SW 1271 (cell line): ENCODE measurements around the gene RASGRF2.

Experiments used
- DNase-seq, 2 experiments: peaks; one replicate each; lab custom pipeline; 2025; lab: John Stamatoyannopoulos, UW

RASGRF2 gene

GRCh38 chr5:81169924-81170323 lies 209.8 kb downstream of the RASGRF2 start:
- DNase-seq, result no peak

- no peak for DNase-seq
Observed at GRCh38 chr5:81171769-81172168, 211.6 kb downstream of the RASGRF2 start.

- DNase-seq, result no peak
Observed at GRCh38 chr5:81172710-81173109, 212.5 kb downstream of the RASGRF2 start.

DNA sequence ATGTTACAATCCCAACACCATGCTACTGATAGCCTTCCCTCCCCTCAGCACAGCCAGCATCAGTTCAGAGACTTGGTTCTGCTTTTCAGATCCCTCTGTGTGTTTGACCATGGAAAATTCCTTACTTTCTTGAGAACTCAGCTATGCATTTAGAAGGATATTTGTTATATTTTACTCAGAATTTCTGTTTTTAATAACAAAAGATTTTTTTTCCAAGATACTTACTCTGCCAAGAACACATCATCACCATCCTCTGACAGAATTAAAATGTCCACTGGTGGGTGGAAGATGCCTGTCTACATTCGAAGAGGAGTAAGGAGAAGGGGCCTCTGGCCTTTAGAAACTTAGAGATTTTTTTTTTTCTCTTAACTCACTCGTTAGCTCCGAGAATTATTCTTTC lies 216.9 kb downstream of the RASGRF2 start:
- no peak for DNase-seq

DNA sequence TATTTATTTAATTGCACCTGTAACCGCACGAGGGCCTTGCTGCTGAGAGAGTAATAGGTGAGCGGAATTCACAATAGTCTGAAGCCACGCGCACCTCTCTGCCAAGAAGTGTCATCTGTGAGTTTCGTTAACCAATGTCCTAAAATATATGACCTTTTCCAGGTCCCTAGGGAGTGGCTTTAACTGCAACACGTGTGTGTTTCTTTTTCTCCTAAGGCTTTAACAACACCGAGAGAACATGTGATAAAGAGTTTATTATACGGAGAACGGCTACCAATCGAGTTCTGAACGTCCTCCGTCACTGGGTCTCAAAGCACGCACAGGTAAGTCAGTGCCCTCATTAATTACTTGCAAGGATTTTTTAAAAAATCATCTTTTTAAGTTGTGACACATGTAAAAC lies 219.8 kb downstream of the RASGRF2 start:
- no peak for DNase-seq

DNA sequence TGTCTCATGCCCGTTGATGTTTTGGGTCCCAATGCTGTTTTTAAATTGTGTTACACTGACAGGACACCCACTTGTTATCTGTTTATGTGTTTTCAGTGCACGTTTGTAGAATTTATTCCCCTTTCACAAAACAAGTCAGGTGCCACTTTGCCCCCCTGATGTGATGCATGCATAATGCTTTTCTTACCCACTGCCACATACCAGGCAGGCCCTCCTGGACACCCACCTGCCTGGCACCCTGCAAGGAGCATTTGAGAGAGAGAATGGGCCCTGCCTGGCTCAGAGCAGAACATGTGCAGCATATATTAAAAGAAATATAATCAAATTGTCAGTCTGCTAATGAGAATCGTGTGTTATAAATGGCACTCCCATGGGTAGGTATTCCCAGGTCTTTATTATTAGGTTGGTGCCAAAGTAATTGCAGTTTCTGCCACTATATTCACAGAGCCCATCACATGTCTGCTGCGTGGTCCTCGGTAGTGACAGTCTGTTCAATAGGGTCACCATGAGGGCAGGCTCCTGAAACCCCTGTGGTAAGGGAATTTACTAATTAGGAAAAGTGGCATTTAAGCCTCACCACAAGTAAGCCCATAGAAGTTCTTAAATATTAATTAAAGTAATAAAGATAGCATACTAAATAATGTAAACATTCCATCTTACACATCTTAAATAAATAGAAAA lies 220.8 kb downstream of the RASGRF2 start:
- DNase-seq, result no peak

DNA sequence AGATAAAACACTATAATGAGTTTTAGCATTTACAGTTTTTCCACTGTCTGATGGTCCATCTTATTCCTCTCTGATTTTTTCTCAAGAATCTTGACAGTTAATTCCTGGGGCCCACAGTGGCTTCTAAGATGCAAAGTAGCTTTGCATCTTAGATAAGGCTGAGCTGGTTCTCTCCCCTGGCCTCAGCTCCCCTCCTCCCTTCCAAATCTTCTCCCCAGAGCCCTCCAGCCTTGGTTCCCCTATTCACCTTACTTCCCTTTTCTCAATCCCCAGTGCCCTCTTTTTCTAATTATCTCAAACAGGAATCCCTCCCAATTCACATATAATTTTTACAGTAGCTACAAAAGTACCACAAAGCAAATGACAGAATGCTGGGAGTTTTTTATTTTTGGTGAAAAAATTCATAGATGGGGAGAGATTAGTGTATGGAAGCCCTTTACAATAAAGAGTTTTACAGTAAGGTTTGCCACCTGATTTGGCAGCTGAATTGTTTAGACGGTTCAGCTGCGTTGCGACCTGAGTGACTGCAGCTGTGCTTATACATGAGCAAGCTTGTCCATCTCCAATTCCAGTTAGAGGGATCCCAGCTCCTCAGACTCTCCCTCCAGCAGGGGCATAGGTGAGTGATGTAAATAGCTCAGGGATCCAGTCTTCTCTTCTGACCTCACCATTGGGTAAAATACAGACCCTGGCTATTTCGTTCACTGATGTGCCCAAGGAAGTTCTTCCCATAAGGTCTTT lies 221.6 kb downstream of the RASGRF2 start:
- no peak for DNase-seq

DNA sequence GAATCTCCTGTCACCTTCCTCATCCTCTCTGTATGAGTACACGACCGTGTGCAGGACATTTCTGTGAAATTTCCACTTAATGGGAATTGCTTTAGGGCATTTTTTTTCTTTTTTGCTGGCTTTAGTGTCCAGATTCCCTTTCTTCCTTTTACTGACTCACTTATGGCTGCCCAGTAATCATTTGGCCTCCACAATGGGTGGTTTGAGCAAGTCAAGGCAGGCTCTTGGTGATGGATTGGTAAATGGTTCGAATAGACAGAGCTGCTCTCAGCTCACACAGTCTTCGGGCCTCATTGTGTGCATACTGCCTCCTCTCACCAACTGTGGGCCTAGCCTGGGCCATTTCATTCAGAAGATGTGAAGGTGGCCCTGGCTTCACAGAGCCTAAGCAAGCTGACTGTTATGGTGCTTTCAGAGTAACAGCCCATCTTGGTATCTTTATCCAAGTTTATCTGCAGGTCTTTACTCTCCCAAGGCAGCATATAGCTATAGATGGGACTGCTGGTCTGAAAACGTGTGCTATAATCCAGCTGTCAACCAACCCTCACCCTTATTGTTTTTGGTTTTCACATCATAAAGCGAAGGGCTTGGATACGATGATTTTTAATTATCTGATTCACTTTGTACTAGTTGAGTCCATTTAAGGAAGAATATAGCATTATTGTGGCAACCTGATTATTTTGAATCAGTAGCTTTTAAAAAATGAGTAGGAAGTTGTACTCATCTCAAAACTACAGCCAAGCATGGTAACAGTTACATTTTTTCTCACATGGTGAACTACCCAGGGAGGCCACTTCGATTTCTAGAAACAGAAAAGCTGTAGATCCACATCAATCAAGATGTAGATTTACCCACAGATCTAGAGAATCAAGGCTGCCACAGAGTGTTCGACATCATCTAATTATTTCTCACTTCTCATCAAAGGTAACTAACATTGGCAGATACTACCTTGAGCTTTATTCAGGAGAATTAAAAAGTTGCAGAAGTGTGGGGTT lies 222.5 kb downstream of the RASGRF2 start:
- no peak for DNase-seq

- no peak for DNase-seq
Observed at GRCh38 chr5:81183811-81184748, 223.9 kb downstream of the RASGRF2 start.

DNA sequence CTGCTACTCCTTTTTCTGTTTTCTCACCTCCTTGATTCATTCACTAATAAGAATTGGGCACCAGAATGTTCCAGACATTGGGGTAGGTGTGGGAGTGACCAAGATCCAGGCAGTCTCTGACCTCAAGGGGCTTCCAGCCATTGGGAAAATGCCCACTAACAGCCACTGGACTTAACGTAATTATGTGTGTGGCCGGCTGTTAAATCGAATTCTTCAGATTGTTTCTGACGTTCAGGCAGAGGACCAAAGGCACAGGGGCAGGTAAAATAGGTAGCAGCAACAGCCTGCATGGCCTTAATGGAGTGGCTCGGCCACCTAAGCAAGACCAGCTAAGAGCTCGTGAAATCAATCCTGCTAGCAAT lies 224.6 kb downstream of the RASGRF2 start:
- DNase-seq, result no peak

GRCh38 chr5:81187885-81188284 lies 227.7 kb downstream of the RASGRF2 start:
- no peak for DNase-seq

DNA sequence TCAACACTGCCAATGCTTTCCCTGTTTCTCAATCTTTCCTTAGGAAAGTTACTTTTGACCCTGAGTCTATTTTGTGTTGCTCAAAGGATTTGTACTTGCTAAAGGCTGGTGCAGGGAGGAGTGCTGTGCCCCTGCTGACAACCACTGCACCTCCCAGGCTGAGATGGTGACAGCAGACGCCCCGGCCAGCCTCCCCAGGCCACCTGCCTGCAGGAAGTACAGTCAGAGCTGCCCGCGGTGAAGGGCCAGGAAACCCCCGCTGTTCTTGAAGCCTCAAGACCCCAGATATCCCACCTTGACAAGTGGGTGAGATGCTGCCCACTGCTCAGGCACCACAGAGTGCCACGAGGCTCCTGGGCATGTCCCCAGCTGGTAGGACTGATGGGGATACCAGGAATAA lies 228.8 kb downstream of the RASGRF2 start:
- no peak for DNase-seq

DNA sequence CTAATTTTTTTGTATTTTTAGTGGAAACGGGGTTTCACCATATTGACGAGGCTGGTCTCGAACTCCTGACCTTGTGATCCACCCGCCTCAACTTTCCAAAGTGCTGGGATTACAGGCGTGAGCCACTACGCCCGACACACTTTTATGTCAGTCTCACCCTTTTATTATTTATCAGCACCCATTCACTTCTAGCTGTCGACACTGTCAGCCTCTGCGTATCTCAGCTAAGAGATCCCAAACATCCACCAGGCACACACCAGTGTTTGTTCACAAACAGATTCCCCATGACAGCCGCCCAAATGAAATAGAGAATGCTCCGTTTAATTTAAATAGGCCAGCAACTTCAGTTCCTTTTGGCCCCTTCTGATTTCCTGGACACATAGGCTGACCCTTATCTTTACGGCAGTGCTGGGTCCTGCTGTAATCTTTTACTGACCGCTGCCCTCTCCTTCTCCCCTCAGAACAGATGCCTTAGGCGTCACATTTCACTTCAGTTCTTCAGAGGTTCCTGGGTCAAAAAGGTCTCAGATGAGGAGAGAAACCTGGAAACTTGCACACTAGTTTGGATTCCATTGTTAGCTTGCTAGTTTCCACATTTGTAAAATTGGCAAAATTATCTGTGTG lies 229.8 kb downstream of the RASGRF2 start:
- no peak for DNase-seq

DNA sequence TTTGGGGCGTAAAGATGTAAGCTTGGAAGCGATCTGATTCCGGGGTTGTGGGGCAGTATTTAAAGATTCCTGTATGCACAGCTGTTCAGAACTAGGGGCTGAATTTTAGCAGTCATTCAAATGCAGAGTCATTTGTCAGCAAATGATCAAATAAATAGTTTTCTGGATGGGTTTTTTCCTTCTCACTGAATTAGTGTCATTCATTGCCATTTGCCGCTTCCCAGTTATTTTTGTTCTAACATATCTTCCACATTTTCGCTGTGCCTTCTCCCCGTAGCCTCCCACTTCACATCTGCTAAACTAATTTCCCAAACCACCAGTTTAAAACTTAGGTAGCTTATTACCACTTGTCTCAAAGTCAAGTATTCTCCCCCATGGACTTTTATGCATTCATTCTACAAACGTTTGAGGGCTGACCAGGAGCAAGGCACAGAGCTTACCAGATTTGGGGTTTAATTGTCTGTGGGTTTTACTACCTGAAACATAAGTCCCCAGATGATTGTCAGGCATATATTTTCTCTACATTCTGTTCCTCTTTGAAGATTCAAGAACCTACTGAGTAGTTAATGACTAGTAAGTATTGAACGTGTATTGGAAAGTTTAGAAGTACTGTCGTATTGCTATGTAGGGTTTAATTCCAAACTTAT lies 231.7 kb downstream of the RASGRF2 start:
- DNase-seq, result no peak

- DNase-seq, result no peak
Observed at GRCh38 chr5:81192373-81192750, 232.2 kb downstream of the RASGRF2 start.

- peak; percentile 58 to 75 for DNase-seq
Observed at GRCh38 chr5:81194633-81195334, 234.6 kb downstream of the RASGRF2 start.

- no peak for DNase-seq
Observed at GRCh38 chr5:81195335-81195929, 235.3 kb downstream of the RASGRF2 start.

DNA sequence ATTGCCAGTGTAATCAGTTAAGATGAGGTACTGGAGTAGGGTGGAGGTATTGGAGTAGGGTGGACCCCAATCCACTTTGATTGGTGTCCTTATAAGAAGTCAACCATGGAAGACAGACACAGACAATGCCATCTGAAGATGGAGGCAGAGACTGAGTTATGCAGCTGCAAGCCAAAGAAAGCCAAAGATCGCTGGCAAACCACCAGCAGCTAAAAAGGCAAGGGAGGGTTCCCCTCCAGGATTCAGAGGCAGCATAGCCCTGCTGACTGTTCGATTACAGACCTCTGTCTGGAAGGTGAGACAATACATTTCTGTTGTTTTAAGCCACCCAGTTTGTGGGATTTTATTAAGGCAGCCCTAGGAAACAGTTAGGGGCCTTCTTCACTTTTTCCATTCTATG lies 242.5 kb downstream of the RASGRF2 start:
- DNase-seq, result no peak

- no peak for DNase-seq
Observed at GRCh38 chr5:81203729-81204128, 243.6 kb downstream of the RASGRF2 start.
